KMS-11 (cell line): ENCODE data around the gene SCAF8.

ENCODE experiments used
- H2AFZ ChIP-seq: fragments of 200-600 bp; sonication (generic); 2 replicates; pipeline ENCODE4 v1.6.1; 2016; ENCODE audit warnings: antibody characterized with exemption, mixed run types, low read depth
- H3K27ac ChIP-seq: fragments of 200-600 bp; sonication (generic); 2 replicates; pipeline ENCODE4 v1.6.1; 2016; ENCODE audit warnings: mild to moderate bottlenecking, mixed run types
- H3K27me3 ChIP-seq: fragments of 200-600 bp; sonication (generic); 2 replicates; pipeline ENCODE4 v1.6.1; 2017; ENCODE audit warnings: mild to moderate bottlenecking, low read depth, mixed run types, moderate library complexity; ENCODE audit not compliant: insufficient read depth
- H3K36me3 ChIP-seq: fragments of 200-600 bp; sonication (generic); 2 replicates; pipeline ENCODE4 v1.6.1; 2017; ENCODE audit warnings: mild to moderate bottlenecking, mixed run types; ENCODE audit not compliant: insufficient read depth
- H3K4me1 ChIP-seq: fragments of 200-600 bp; sonication (generic); 2 replicates; pipeline ENCODE4 v1.6.1; 2016; ENCODE audit warnings: mild to moderate bottlenecking, low read depth, mixed run types; ENCODE audit not compliant: poor library complexity, severe bottlenecking
- H3K4me2 ChIP-seq: fragments of 200-600 bp; sonication (generic); 2 replicates; pipeline ENCODE4 v1.7.0; 2016; ENCODE audit warnings: mild to moderate bottlenecking, mixed run types
- H3K4me3 ChIP-seq: fragments of 200-600 bp; sonication (generic); IDR thresholded peaks from 2 replicates; pipeline ENCODE4 v1.6.1; 2017; ENCODE audit warnings: low read depth, low read length, mixed read lengths; ENCODE audit not compliant: insufficient read depth
- H3K79me2 ChIP-seq: fragments of 200-600 bp; sonication (generic); 2 replicates; pipeline ENCODE4 v1.6.1; 2016; ENCODE audit warnings: low read depth, mixed run types; ENCODE audit not compliant: insufficient read depth
- H3K9ac ChIP-seq: fragments of 200-600 bp; sonication (generic); 2 replicates; pipeline ENCODE4 v1.6.1; 2016; ENCODE audit warnings: mild to moderate bottlenecking, mixed run types
- H4K20me1 ChIP-seq: fragments of 200-600 bp; sonication (generic); 2 replicates; pipeline ENCODE4 v1.6.1; 2016; ENCODE audit warnings: mild to moderate bottlenecking, mixed run types; ENCODE audit not compliant: insufficient read depth
- TF ChIP-seq, protein P1 (sequence below): fragments of 200-600 bp; sonication (generic); conservative IDR thresholded peaks from 2 replicates; pipeline ENCODE4 v1.6.1; 2017; ENCODE audit warnings: low read depth, mild to moderate bottlenecking, antibody characterized with exemption, low read length, moderate library complexity, mixed read lengths

The SCAF8 gene

DNA sequence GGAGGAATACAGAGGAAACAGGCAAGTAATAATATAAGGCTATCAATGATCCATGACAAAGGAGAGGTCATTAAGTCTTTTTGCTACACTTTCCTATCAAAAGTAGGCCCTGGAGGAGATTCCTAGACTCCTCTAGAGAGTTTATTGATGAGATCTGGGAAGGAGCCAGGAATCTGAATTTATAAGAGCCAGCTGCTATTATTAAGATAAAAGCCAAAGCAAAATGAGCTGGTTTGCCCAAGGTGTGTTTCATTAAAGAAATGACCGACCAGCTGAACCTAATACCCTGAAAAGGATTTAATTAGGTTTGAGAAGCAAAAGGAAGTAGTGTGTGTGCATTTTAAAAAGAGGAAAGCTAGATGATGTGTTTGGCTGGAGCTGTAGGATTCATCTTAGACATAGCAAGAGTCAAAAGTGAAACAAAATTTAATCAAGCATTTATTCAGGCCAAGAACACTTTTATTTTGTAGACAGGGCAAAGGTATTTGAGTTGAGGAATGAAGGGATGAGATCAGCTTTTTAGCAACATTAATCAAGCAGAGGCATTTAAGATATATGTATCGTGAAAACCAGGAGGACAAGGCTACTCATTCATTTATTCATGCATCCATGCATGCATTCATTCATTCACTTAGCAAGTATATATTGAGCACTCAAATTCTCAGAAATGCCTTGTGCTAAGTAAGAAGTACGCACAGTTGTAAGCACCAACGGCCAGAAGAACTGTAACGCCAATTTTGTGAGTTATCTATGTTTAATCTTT is 43.5 kb upstream of the SCAF8 start:
- Histone ChIP-seq H3K27ac (no peak overlapping the region), H3K4me3 (no peak overlapping the region), H3K27me3 (no peaks in the 10 kb centered on the region), H3K4me1 (no peaks in the 10 kb centered on the region), H3K4me2 (no peak overlapping the region), H4K20me1 (no peaks in the 10 kb centered on the region), H3K36me3 (no peaks in the 10 kb centered on the region), H3K79me2 (no peaks in the 10 kb centered on the region), H2AFZ (no peak overlapping the region), H3K9ac (no peak overlapping the region)
- TF ChIP-seq, protein P1, sequence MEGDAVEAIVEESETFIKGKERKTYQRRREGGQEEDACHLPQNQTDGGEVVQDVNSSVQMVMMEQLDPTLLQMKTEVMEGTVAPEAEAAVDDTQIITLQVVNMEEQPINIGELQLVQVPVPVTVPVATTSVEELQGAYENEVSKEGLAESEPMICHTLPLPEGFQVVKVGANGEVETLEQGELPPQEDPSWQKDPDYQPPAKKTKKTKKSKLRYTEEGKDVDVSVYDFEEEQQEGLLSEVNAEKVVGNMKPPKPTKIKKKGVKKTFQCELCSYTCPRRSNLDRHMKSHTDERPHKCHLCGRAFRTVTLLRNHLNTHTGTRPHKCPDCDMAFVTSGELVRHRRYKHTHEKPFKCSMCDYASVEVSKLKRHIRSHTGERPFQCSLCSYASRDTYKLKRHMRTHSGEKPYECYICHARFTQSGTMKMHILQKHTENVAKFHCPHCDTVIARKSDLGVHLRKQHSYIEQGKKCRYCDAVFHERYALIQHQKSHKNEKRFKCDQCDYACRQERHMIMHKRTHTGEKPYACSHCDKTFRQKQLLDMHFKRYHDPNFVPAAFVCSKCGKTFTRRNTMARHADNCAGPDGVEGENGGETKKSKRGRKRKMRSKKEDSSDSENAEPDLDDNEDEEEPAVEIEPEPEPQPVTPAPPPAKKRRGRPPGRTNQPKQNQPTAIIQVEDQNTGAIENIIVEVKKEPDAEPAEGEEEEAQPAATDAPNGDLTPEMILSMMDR, result no peak

DNA sequence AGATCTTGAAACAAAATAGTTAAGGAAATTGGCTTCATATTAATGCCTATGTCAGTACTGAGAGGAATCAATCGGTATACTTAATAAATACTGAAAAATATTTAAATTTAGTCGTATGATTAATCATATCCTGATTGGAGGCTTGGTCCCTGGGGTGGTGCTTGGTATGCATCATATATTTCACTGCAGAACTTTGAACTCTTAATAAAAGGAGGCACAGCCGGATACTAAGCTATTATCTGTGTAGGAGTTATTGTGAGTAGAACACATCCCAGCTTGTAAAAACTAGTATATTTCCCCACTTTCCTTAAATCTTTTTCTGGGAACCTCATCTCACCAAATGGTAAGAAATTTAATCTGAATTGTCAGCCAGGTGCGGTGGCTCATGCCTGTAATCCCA is 42.4 kb upstream of the SCAF8 start:
- no peaks in the 10 kb centered on the region for H3K79me2 ChIP-seq
- H2AFZ ChIP-seq, result no peak overlapping the region
- no peak overlapping the region for H3K4me3 ChIP-seq
- no peak overlapping the region for H3K27ac ChIP-seq
- no peaks in the 10 kb centered on the region for H3K27me3 ChIP-seq
- H4K20me1 ChIP-seq, result no peaks in the 10 kb centered on the region
- H3K4me1 ChIP-seq, result no peaks in the 10 kb centered on the region
- no peak overlapping the region for H3K4me2 ChIP-seq
- no peaks in the 10 kb centered on the region for H3K36me3 ChIP-seq
- TF ChIP-seq, protein P1, result no peak
- H3K9ac ChIP-seq, result no peak overlapping the region

DNA sequence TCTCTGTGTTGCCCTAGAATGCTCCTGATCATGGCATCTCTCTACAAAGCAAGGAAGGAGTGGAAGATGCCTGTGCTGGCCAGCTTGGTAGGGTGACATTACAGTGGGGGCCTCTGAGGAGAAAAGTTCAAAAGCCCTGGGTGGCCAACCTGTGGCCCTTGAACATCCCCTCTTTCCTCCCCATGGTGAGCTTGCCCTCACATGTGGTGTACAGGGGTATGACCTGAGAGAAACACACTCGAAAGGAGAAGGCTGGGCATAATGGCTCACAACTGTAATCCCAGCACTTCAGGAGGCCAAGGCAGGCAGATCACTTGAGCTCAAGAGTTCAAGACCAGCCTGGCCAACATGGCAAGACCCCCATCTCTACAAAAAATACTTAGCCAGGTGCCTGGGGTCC is 36.6 kb upstream of the SCAF8 start:
- Histone ChIP-seq H3K4me2 (no peak overlapping the region), H2AFZ (no peak overlapping the region), H3K4me3 (no peak overlapping the region), H3K27ac (no peak overlapping the region), H3K4me1 (no peaks in the 10 kb centered on the region), H4K20me1 (no peaks in the 10 kb centered on the region), H3K36me3 (no peaks in the 10 kb centered on the region), H3K9ac (no peak overlapping the region), H3K79me2 (no peaks in the 10 kb centered on the region), H3K27me3 (no peaks in the 10 kb centered on the region)
- TF ChIP-seq, protein P1, result no peak

DNA sequence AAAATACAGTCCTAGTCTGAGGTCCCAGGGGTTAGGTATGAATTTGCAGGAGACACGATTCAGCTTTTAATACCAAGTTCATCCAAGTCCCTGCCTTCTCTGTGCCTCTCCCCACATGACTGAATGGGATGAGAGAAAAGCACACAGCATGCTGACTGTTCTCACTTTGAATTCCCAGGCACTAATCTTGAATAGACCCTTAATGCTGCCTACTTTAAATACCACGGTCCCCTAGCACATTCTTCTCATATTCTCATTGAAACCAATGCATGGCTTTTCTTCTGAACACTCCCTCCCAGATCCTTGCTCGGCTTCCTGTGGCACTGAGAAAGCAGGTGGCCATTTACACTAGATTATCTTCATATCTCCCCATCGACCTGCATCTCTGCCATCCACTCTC is 30.1 kb upstream of the SCAF8 start:
- Histone ChIP-seq H3K4me1 (no peaks in the 10 kb centered on the region), H3K9ac (no peak overlapping the region)

More for the DNA sequence above, 30.1 kb upstream of the SCAF8 start:
- no peak overlapping the region for H3K4me3 ChIP-seq
- no peaks in the 10 kb centered on the region for H3K36me3 ChIP-seq
- no peaks in the 10 kb centered on the region for H3K79me2 ChIP-seq
- H3K27me3 ChIP-seq, result no peaks in the 10 kb centered on the region
- TF ChIP-seq, protein P1, result no peak
- no peaks in the 10 kb centered on the region for H4K20me1 ChIP-seq
- H3K27ac ChIP-seq, result no peak overlapping the region
- no peak overlapping the region for H2AFZ ChIP-seq
- H3K4me2 ChIP-seq, result no peak overlapping the region
